ENCODE results near the gene PCED1A.

PCED1A gene

GRCh38 chr20:2804041-2804828 lies 36.2 kb downstream of the PCED1A start:
- DNase-seq (ENCODE audit: low read depth), result no peak

- DNase-seq (ENCODE audit: low read depth), result no peak
Measured at GRCh38 chr20:2801286-2801728, 39.1 kb downstream of the PCED1A start.

GRCh38 chr20:2800521-2801285 lies 39.8 kb downstream of the PCED1A start, which contains the start of gene CPXM1:
TSS of gene CPXM1 (minus strand) at chr20:2800627. CDS start at chr20:2800572, 55 bp downstream.
- DNase-seq (ENCODE audit: low read depth), result no peak

- DNase-seq (ENCODE audit: low read depth), result no peak
Measured at GRCh38 chr20:2799688-2800520, 40.6 kb downstream of the PCED1A start.

GRCh38 chr20:2799271-2799670 lies 41.2 kb downstream of the PCED1A start:
- DNase-seq (ENCODE audit: low read depth), result no peak

- no peak for DNase-seq (ENCODE audit: low read depth)
Measured at GRCh38 chr20:2798814-2799213, 41.6 kb downstream of the PCED1A start.

GRCh38 chr20:2798095-2798805 lies 42.2 kb downstream of the PCED1A start:
- DNase-seq (ENCODE audit: low read depth), result no peak

- no peak for DNase-seq (ENCODE audit: low read depth)
Measured at GRCh38 chr20:2797136-2797983, 43.1 kb downstream of the PCED1A start.

GRCh38 chr20:2796011-2796660 lies 44.3 kb downstream of the PCED1A start:
- no peak for DNase-seq (ENCODE audit: low read depth)

- no peak for DNase-seq (ENCODE audit: low read depth)
Measured at GRCh38 chr20:2795451-2795850, 45.0 kb downstream of the PCED1A start.

- no peak for DNase-seq (ENCODE audit: low read depth)
Measured at GRCh38 chr20:2794866-2795447, 45.5 kb downstream of the PCED1A start.

- DNase-seq (ENCODE audit: low read depth), result no peak
Measured at GRCh38 chr20:2794202-2794748, 46.2 kb downstream of the PCED1A start.

- DNase-seq (ENCODE audit: low read depth), result no peak
Measured at GRCh38 chr20:2793471-2793870, 47.0 kb downstream of the PCED1A start.
